GM21515 (cell line): ENCODE measurements around the gene PTMA.
"Not testable (repeated sequence)": the region's sequence is repeated elsewhere in the genome, so short reads cannot be mapped to it uniquely, and the experiment has no call there.

Experiments
- ATAC-seq: cut with Tn5 transposase; IDR thresholded peaks from one replicate; pipeline ENCODE4 v1.9.1; 2021; ENCODE audit not compliant: unreplicated experiment

The PTMA gene

GRCh38 chr2:231707927-231708772, at the start of gene PTMA:
Gene PTMA, plus strand, starts transcription at chr2:231708525. Its CDS starts 182 bp downstream, at chr2:231708707.
- peak; percentile 58 for ATAC-seq

- not testable (repeated sequence) for ATAC-seq
These were observed 48.3 kb upstream of the PTMA start for GRCh38 chr2:231660073-231660472.

GRCh38 chr2:231660860-231661259, 47.5 kb upstream of the PTMA start:
- ATAC-seq, result no peak

- ATAC-seq, result no peak
These were observed 46.8 kb upstream of the PTMA start for GRCh38 chr2:231661422-231662027.

GRCh38 chr2:231662028-231662810, 46.1 kb upstream of the PTMA start:
- ATAC-seq, result peak; percentile 75

- no peak for ATAC-seq
These were observed 45.4 kb upstream of the PTMA start for GRCh38 chr2:231662811-231663457.

- ATAC-seq, result no peak
These were observed 44.7 kb upstream of the PTMA start for GRCh38 chr2:231663458-231664212.

- no peak for ATAC-seq
These were observed 43.6 kb upstream of the PTMA start for GRCh38 chr2:231664727-231665126.

GRCh38 chr2:231665245-231666170, 42.8 kb upstream of the PTMA start:
- no peak for ATAC-seq

GRCh38 chr2:231666171-231667095, 41.9 kb upstream of the PTMA start:
- ATAC-seq, result peak; percentile 37

GRCh38 chr2:231667096-231667427, 41.3 kb upstream of the PTMA start:
- no peak for ATAC-seq

- no peak for ATAC-seq
These were observed 40.8 kb upstream of the PTMA start for GRCh38 chr2:231667496-231667895.

- ATAC-seq, result no peak
These were observed 39.3 kb upstream of the PTMA start for GRCh38 chr2:231668981-231669380.

- ATAC-seq, result peak; percentile 40
These were observed 36.9 kb upstream of the PTMA start for GRCh38 chr2:231671270-231672050.

GRCh38 chr2:231672617-231673347, 35.5 kb upstream of the PTMA start:
- peak; percentile 44 for ATAC-seq

- ATAC-seq, result no peak
These were observed 35.0 kb upstream of the PTMA start for GRCh38 chr2:231673348-231673770.
